ENCODE results near the gene ZBTB33.

ZBTB33 gene

GRCh38 chrX:120250522-120251271 is at the start of gene ZBTB33:
Gene ZBTB33 (plus strand): TSS chrX:120250812. CDS start chrX:120253416, 2,604 bp downstream.
- peak; percentile 73 for DNase-seq (ENCODE audit: low read depth)

GRCh38 chrX:120200851-120201250 is 49.8 kb upstream of the ZBTB33 start:
- no peak for DNase-seq (ENCODE audit: low read depth)

- no peak for DNase-seq (ENCODE audit: low read depth)
These were observed 44.5 kb upstream of the ZBTB33 start for GRCh38 chrX:120205816-120206753.

- DNase-seq (ENCODE audit: low read depth): no peak
These were observed 43.5 kb upstream of the ZBTB33 start for GRCh38 chrX:120207009-120207605.

GRCh38 chrX:120213438-120214265 is 37.0 kb upstream of the ZBTB33 start:
- peak; percentile 16 for DNase-seq (ENCODE audit: low read depth)

- DNase-seq (ENCODE audit: low read depth): no peak
These were observed 27.2 kb upstream of the ZBTB33 start for GRCh38 chrX:120223374-120223773.

GRCh38 chrX:120224388-120224787 is 26.2 kb upstream of the ZBTB33 start:
- DNase-seq (ENCODE audit: low read depth): no peak

- no peak for DNase-seq (ENCODE audit: low read depth)
These were observed 22.3 kb upstream of the ZBTB33 start for GRCh38 chrX:120228187-120228908.

GRCh38 chrX:120235284-120235683 is 15.3 kb upstream of the ZBTB33 start:
- no peak for DNase-seq (ENCODE audit: low read depth)

- no peak for DNase-seq (ENCODE audit: low read depth)
These were observed 13.7 kb upstream of the ZBTB33 start for GRCh38 chrX:120236687-120237479.

- no peak for DNase-seq (ENCODE audit: low read depth)
These were observed 11.7 kb upstream of the ZBTB33 start for GRCh38 chrX:120238933-120239332.

GRCh38 chrX:120242813-120243212 is 7.8 kb upstream of the ZBTB33 start:
- no peak for DNase-seq (ENCODE audit: low read depth)

GRCh38 chrX:120244395-120244734 is 6.2 kb upstream of the ZBTB33 start:
- no peak for DNase-seq (ENCODE audit: low read depth)

- peak; percentile 32 for DNase-seq (ENCODE audit: low read depth)
These were observed 5.7 kb upstream of the ZBTB33 start for GRCh38 chrX:120244735-120245498.

- DNase-seq (ENCODE audit: low read depth): no peak
These were observed 929 bp downstream of the ZBTB33 start for GRCh38 chrX:120251471-120252011.

- no peak for DNase-seq (ENCODE audit: low read depth)
These were observed 3.2 kb downstream of the ZBTB33 start for GRCh38 chrX:120253784-120254183.

GRCh38 chrX:120260369-120260768 is 9.8 kb downstream of the ZBTB33 start:
- no peak for DNase-seq (ENCODE audit: low read depth)

GRCh38 chrX:120262859-120263708 is 12.5 kb downstream of the ZBTB33 start:
- no peak for DNase-seq (ENCODE audit: low read depth)

Measured in activated T-helper 1 cell treated with Interleukin-2 at 50 U/mL for 16 hours (primary cell).